ENCODE measurements around the gene TMED1. TPM values are rescaled to one million over a fixed set of nuclear protein-coding genes. Genes with fewer than 3 reads are reported as not detected.
"Not testable (repeated sequence)": the region's sequence is repeated elsewhere in the genome, so short reads cannot be mapped to it uniquely, and the experiment has no call there.

TMED1 gene
- total RNA-seq, 4 donors from 2014 or later = 41.2 to 71.3 (median 48.7) TPM

- H3K36me3 ChIP-seq = no peaks in the 10 kb centered on the region
- DNase-seq = peak in 1 of 2 donors; percentile 19
- no peaks in the 10 kb centered on the region for H3K9me3 ChIP-seq
- peaks cover 0 to 20% of the 10 kb centered on the region in 2 donors for H3K4me1 ChIP-seq
- intact Hi-C loops (cut with DNase I) = loop anchor here (5.0 kb wide), 2 partner anchors 94 to 144 kb away; partner anchors contain the start of gene DNM2
- no peak for TF ChIP-seq POLR2A (IDR thresholded peaks at IDR 0.05)
- TF ChIP-seq, protein P1, sequence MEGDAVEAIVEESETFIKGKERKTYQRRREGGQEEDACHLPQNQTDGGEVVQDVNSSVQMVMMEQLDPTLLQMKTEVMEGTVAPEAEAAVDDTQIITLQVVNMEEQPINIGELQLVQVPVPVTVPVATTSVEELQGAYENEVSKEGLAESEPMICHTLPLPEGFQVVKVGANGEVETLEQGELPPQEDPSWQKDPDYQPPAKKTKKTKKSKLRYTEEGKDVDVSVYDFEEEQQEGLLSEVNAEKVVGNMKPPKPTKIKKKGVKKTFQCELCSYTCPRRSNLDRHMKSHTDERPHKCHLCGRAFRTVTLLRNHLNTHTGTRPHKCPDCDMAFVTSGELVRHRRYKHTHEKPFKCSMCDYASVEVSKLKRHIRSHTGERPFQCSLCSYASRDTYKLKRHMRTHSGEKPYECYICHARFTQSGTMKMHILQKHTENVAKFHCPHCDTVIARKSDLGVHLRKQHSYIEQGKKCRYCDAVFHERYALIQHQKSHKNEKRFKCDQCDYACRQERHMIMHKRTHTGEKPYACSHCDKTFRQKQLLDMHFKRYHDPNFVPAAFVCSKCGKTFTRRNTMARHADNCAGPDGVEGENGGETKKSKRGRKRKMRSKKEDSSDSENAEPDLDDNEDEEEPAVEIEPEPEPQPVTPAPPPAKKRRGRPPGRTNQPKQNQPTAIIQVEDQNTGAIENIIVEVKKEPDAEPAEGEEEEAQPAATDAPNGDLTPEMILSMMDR (IDR thresholded peaks at IDR 0.05) = peak in 3 of 6 experiments; percentile 7 to 37 (median 10)
- 70 to 75% methylated on average over 7 of the region's 7 CpGs for WGBS, 2 donors
- H3K27me3 ChIP-seq = no peaks in the 10 kb centered on the region
- H3K4me3 ChIP-seq (replicated peaks in 1 of 3) = no peak overlapping the region
- H3K27ac ChIP-seq = no peak overlapping the region
Measured at GRCh38 chr19:10861103-10861651, 25.2 kb upstream of the TMED1 start.

- Histone ChIP-seq H3K4me1 (peaks cover 0 to 7% of the 10 kb centered on the region in 2 donors), H3K36me3 (no peaks in the 10 kb centered on the region), H3K4me3 (replicated peaks in 1 of 3) (no peak overlapping the region), H3K27ac (no peak overlapping the region), H3K27me3 (no peaks in the 10 kb centered on the region), H3K9me3 (no peaks in the 10 kb centered on the region)
- no peak for DNase-seq
- intact Hi-C loops (cut with DNase I) = no loop called here
- 40 to 49% methylated on average over 4 of the region's 4 CpGs for WGBS, 2 donors
- no peak for TF ChIP-seq POLR2A (IDR thresholded peaks at IDR 0.05)
- TF ChIP-seq, protein P1 (IDR thresholded peaks at IDR 0.05) = peak in 3 of 6 experiments; percentile 8 to 21 (median 14)
Measured at GRCh38 chr19:10858204-10858828, 22.3 kb upstream of the TMED1 start.

DNA sequence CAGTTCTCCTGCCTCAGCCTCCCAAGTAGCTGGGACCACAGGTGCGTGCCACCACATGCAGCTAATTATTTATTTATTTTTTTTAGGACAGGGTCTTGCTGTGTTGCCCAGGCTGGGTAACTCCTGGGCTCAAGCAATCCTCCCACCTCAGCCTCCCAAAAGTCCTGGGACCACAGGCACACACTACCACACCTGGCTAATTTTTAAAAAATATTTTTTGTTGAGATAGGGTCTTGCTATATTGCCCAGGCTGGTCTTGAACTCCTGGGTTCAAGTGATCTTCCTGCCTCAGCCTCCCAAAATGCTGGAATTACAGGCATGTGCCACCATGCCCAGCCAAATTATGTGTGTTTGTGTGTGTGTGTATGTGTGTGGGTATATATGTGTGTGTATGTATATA is 20.9 kb upstream of the TMED1 start:
- WGBS, 2 donors = 92 to 94% methylated on average over 1 of the region's 1 CpG
- intact Hi-C loops (cut with DNase I) = not testable (repeated sequence)

DNA sequence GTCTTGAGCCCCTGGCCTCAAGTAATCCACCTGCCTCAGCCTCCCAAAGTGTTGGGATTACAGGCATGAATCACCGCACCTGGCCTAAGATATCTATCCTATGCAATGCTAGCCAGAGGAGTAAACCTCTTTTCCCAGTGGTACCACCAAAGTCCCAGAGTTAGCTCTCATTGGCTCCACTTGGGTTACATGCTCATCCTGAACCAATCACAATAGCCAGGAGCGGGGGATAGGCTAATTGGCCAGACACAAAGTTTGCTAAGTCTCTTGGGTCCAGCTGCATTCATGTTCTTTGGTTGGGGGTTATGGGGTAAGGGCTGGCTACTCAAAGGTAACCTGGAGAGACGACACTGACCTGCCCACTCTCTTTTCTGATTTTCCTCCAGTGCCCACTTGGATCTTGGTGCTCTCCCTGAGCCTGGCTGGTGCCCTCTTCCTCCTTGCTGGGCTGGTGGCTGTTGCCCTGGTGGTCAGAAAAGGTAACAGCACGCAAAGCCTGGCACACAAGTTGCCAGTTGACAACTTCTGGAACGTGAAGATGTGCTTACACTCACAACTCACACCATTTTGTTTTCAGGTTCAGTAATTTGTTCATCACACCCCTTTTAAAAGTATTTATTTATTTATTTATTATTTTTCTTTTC is 20.0 kb upstream of the TMED1 start:
- no peak for TF ChIP-seq POLR2A (IDR thresholded peaks at IDR 0.05)
- TF ChIP-seq, protein P1 (IDR thresholded peaks at IDR 0.05) = peak in 5 of 6 experiments; percentile 15 to 54 (median 25)
- no peaks in the 10 kb centered on the region for H3K36me3 ChIP-seq
- no peak overlapping the region for H3K4me3 ChIP-seq (replicated peaks in 1 of 3)
- intact Hi-C loops (cut with DNase I) = no loop called here
- H3K9me3 ChIP-seq = no peaks in the 10 kb centered on the region
- WGBS, 2 donors = 69 to 82% methylated on average over 5 of the region's 5 CpGs
- no peaks in the 10 kb centered on the region for H3K4me1 ChIP-seq
- H3K27ac ChIP-seq = no peak overlapping the region
- H3K27me3 ChIP-seq = no peaks in the 10 kb centered on the region
- no peak for DNase-seq

More for the DNA sequence above, 20.9 kb upstream of the TMED1 start:
- H3K27ac ChIP-seq; H3K4me1 ChIP-seq; DNase-seq; H3K4me3 ChIP-seq (replicated peaks in 1 of 3); H3K27me3 ChIP-seq; H3K9me3 ChIP-seq; H3K36me3 ChIP-seq: not testable (repeated sequence)

DNA sequence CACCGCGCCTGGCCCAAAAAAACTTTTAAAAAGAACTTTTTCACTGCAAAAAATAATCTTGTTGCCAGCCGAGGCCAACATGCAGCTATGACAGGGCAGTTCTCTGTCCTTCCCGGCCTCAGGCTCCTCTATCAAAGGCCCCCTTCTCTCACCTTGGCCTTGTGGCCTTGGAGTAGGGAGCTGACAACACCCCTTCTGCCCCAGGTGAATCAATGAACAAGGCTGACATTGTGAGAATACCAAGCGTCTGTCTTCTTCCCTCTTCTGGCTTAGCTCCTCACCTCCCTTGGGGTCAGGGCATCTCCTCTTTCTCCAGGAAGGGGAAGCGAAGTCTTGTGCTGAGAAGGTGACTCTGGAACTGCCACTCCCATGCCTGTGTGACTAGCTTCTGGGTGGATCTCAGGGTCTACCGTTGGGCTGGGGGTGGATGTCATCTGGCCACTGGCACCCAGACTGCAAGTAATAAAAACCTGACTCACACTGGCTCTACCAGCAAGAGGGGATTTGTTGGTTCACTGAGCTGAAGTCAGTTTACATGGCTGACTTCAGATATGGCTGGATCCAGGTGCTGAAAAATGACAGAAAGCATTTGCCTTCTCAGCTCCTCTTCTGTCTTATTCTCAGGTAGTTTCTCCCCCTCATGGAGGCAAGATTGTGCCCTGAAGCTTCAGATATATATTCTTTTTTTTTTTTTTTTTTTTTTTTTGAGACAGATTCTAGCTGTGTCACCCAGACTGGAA is 18.5 kb upstream of the TMED1 start:
- WGBS, 2 donors = 77 to 80% methylated on average over 7 of the region's 7 CpGs
- H3K27ac ChIP-seq = no peak overlapping the region
- no peaks in the 10 kb centered on the region for H3K27me3 ChIP-seq
- no peak for DNase-seq
- TF ChIP-seq, protein P1 (IDR thresholded peaks at IDR 0.05) = no peak
- no peak for TF ChIP-seq POLR2A (IDR thresholded peaks at IDR 0.05)
- intact Hi-C loops (cut with DNase I) = no loop called here
- H3K4me3 ChIP-seq (replicated peaks in 1 of 3) = no peak overlapping the region
- no peaks in the 10 kb centered on the region for H3K4me1 ChIP-seq
- H3K9me3 ChIP-seq = no peaks in the 10 kb centered on the region
- no peaks in the 10 kb centered on the region for H3K36me3 ChIP-seq

All from thyroid gland (tissue), 4 donors.